ENCODE measurements around the gene SH2B3. TPM values are rescaled to one million over a fixed set of nuclear protein-coding genes. Genes with fewer than 3 reads are reported as not detected.

The SH2B3 gene
- total and polyA plus RNA-seq, 2 experiments from 2014 or later = 9.4 to 42.8 TPM

DNA sequence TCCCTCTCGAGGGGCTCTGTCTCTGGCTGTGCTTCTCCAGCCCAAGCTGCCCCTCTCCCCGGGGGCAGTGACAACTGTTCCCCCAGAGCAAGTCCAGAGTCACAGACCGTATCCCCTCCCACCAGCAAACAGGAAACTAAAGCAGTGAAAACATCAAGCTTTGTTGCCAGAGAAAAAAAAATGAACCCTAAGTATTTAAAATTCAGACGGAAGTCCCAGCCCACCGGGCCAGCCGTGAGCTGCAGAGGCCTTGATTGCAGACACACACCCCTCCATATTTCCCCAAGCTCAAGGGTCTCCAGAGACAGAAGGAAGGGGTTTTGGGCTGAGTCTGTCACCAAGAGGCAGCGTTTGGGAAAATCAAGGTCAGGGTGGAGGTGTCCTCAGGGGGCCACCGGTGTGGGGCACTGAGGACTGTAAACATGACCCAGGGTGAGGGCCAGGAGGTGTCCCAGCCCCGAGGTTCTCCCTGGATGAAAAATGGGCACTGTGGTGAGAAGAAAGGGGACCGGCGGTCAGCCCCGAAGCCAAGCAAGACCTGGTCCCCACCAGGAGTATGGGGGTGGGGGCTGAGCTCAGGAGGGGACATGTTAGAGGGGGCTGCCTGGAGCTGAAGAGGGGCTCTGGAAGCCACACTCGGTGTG is 44.5 kb upstream of the SH2B3 start:
- H2AFZ ChIP-seq = no peak overlapping the region
- no peaks in the 10 kb centered on the region for H3K79me2 ChIP-seq (ENCODE audit: insufficient read depth)
- no peaks in the 10 kb centered on the region for H4K20me1 ChIP-seq (ENCODE audit: insufficient read depth)
- H3F3A ChIP-seq (ENCODE audit: insufficient read depth) = no peaks in the 10 kb centered on the region
- DNase-seq = no peak
- in situ Hi-C loops (cut with MboI) = no loop called here
- H3K4me2 ChIP-seq (ENCODE audit: unreplicated experiment) = no peak overlapping the region
- 66 to 70% methylated on average over 12 to 13 of the region's 13 CpGs for WGBS, 2 experiments (ENCODE audit: low coverage in 1 of 2, low lambda C conversion rate in 2 of 2, missing lambda C conversion rate in 2 of 2)
- H3K27me3 ChIP-seq (replicated peaks; ENCODE audit: insufficient read depth) = no peaks in the 10 kb centered on the region
- H3K4me1 ChIP-seq (ENCODE audit: insufficient read depth) = 0 out of 2 replicates have a peak, but pooled peaks cover 6% of the 10 kb centered on the region
- no peak overlapping the region for H3K4me3 ChIP-seq
- H3K9me3 ChIP-seq (ENCODE audit: low read depth) = no peaks in the 10 kb centered on the region
- TF ChIP-seq EZH2phosphoT487 (IDR thresholded peaks at IDR 0.05; ENCODE audit: insufficient read depth, low read depth) (no peak), EZH2 (IDR thresholded peaks at IDR 0.05; ENCODE audit: insufficient read depth, poor library complexity, severe bottlenecking) (no peak)
- H3K27ac ChIP-seq = no peak overlapping the region
- no peak overlapping the region for H3K9ac ChIP-seq
- H3K9me2 ChIP-seq (ENCODE audit: insufficient read depth) = no peaks in the 10 kb centered on the region
- no peaks in the 10 kb centered on the region for H3K36me3 ChIP-seq (ENCODE audit: low read depth)

DNA sequence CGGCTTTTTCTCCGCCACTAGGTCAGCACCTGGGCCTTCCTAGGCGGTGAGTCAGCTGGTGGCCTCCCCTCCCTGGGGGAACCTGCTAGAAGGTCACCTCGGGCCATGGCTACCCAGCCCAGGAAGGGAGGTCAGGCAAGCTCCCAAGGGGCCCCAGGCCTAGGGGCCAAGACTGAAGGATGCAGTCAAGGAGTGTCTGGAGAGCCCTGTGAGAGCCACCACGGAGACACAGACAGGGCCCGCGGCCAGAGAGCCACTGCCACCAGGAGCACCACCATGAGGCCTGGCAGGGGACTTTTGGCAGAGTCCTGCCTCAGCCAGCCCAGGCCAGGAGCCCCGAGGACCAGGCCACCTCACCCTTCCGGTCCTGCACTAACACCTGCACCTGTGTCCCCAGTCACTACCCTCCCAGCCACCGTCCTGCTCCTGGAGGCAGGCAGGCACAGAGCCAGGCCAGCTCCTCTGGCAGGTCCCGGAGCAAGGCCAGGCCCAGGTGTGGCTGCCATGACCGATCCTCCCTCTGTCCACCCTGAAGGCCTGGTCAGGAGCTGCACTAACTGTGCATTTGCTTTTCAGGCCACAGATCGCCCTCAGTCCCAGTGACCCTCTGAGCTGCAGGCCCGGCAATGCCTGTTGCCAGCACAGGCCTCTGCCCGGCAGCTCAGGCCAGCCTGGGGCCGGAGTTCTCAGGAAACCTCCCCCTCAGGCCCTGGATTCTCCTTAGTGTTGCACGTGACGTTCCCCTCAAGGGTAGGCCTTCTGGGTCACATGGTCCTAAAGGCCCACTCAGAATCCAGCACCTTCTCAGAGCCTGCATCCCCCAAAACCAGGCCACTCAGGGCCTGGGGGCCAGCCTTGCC is 43.8 kb upstream of the SH2B3 start:
- in situ Hi-C loops (cut with MboI) = no loop called here
- no peaks in the 10 kb centered on the region for H4K20me1 ChIP-seq (ENCODE audit: insufficient read depth)
- H3K4me2 ChIP-seq (ENCODE audit: unreplicated experiment) = no peak overlapping the region
- no peak overlapping the region for H3K27ac ChIP-seq
- 91 to 96% methylated on average over 13 to 15 of the region's 18 CpGs for WGBS, 2 experiments (ENCODE audit: low coverage in 1 of 2, low lambda C conversion rate in 2 of 2, missing lambda C conversion rate in 2 of 2)
- H3K79me2 ChIP-seq (ENCODE audit: insufficient read depth) = no peaks in the 10 kb centered on the region
- DNase-seq = no peak
- no peaks in the 10 kb centered on the region for H3K36me3 ChIP-seq (ENCODE audit: low read depth)
- H3K4me1 ChIP-seq (ENCODE audit: insufficient read depth) = 0 out of 2 replicates have a peak, but pooled peaks cover 6% of the 10 kb centered on the region
- H3K9ac ChIP-seq = no peak overlapping the region
- TF ChIP-seq EZH2 (IDR thresholded peaks at IDR 0.05; ENCODE audit: insufficient read depth, poor library complexity, severe bottlenecking) = no peak
- H3K27me3 ChIP-seq (replicated peaks; ENCODE audit: insufficient read depth) = no peaks in the 10 kb centered on the region
- no peak overlapping the region for H2AFZ ChIP-seq
- H3K9me3 ChIP-seq (ENCODE audit: low read depth) = no peaks in the 10 kb centered on the region
- no peaks in the 10 kb centered on the region for H3K9me2 ChIP-seq (ENCODE audit: insufficient read depth)
- H3F3A ChIP-seq (ENCODE audit: insufficient read depth) = no peaks in the 10 kb centered on the region
- no peak overlapping the region for H3K4me3 ChIP-seq

DNA sequence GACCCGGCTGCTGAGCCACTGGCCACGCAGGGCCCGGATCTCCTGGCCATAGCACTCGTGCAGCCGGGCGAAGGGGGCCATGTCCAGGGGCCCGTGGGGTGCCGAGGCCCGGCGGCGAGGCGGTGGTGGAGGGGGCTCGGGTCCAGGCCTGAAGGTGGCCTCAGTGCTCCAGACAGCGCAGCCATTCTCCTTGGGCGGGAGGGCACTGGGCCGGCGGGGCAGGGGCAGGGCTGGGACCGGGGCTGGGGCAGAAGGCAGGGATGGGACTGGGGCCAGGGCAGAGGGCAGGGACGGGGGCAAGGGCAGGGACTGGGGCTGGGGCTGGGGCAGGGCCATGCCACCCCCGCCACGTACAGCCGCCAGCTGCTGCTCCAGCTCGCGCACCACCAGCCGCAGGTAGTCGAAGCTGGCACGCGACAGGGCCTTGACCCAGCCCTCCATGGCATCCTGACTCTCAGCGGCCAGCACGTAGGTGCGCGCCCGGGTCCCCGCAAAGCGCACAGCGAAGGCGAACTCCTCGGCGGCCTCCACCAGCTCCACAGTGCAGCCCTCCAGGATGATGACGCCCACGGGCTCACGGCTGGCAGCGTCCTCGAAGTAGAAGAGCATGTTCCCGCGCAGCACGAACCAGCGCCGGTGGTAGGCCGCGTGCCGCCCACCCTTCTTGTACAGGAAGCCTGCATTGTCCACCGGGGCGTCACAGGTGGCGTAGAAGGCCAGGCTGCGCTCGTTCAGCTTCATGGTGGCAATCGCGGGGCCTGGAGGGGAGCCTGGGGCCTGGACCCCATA is 42.8 kb upstream of the SH2B3 start:
- Histone ChIP-seq H3K36me3 (ENCODE audit: low read depth) (no peaks in the 10 kb centered on the region), H3K9ac (no peak overlapping the region), H4K20me1 (ENCODE audit: insufficient read depth) (no peaks in the 10 kb centered on the region), H3K27me3 (replicated peaks; ENCODE audit: insufficient read depth) (no peaks in the 10 kb centered on the region), H3K27ac (no peak overlapping the region), H3K9me2 (ENCODE audit: insufficient read depth) (no peaks in the 10 kb centered on the region), H3K4me2 (ENCODE audit: unreplicated experiment) (no peak overlapping the region), H3K4me3 (no peak overlapping the region), H2AFZ (no peak overlapping the region), H3K4me1 (ENCODE audit: insufficient read depth) (peaks cover 13% of the 10 kb centered on the region), H3K79me2 (ENCODE audit: insufficient read depth) (no peaks in the 10 kb centered on the region), H3F3A (ENCODE audit: insufficient read depth) (no peaks in the 10 kb centered on the region), H3K9me3 (ENCODE audit: low read depth) (no peaks in the 10 kb centered on the region)
- TF ChIP-seq EZH2 (IDR thresholded peaks at IDR 0.05; ENCODE audit: insufficient read depth, poor library complexity, severe bottlenecking) = no peak
- no peak for TF ChIP-seq EZH2phosphoT487 (IDR thresholded peaks at IDR 0.05; ENCODE audit: insufficient read depth, low read depth)
- no peak for DNase-seq
- in situ Hi-C loops (cut with MboI) = no loop called here
- WGBS, 2 experiments (ENCODE audit: low coverage in 1 of 2, low lambda C conversion rate in 2 of 2, missing lambda C conversion rate in 2 of 2) = 96 to 97% methylated on average over 50 to 59 of the region's 59 CpGs

GRCh38 chr12:111363578-111363977 is 42.1 kb upstream of the SH2B3 start:
- Histone ChIP-seq H3K27ac (no peak overlapping the region), H3K79me2 (ENCODE audit: insufficient read depth) (no peaks in the 10 kb centered on the region), H3F3A (ENCODE audit: insufficient read depth) (no peaks in the 10 kb centered on the region), H3K9me2 (ENCODE audit: insufficient read depth) (no peaks in the 10 kb centered on the region), H3K27me3 (replicated peaks; ENCODE audit: insufficient read depth) (no peaks in the 10 kb centered on the region), H3K4me1 (ENCODE audit: insufficient read depth) (peaks cover 16% of the 10 kb centered on the region), H4K20me1 (ENCODE audit: insufficient read depth) (no peaks in the 10 kb centered on the region), H3K9me3 (ENCODE audit: low read depth) (no peaks in the 10 kb centered on the region), H3K36me3 (ENCODE audit: low read depth) (no peaks in the 10 kb centered on the region), H3K4me2 (ENCODE audit: unreplicated experiment) (peak overlapping the region; percentile 25), H3K4me3 (no peak overlapping the region), H2AFZ (no peak overlapping the region), H3K9ac (no peak overlapping the region)
- peak; percentile 53 for DNase-seq
- 87 to 97% methylated on average over 3 of the region's 3 CpGs for WGBS, 2 experiments (ENCODE audit: low coverage in 1 of 2, low lambda C conversion rate in 2 of 2, missing lambda C conversion rate in 2 of 2)
- no peak for TF ChIP-seq EZH2phosphoT487 (IDR thresholded peaks at IDR 0.05; ENCODE audit: insufficient read depth, low read depth)
- TF ChIP-seq EZH2 (IDR thresholded peaks at IDR 0.05; ENCODE audit: insufficient read depth, poor library complexity, severe bottlenecking) = no peak
- in situ Hi-C loops (cut with MboI) = no loop called here

Data from GM23248 (cell line).